HepG2 (cell line): Measurements from ENCODE around the gene TNFSF10. TPM values are rescaled to one million over a fixed set of nuclear protein-coding genes. Genes with fewer than 3 reads are reported as not detected.

Experiments
- FOXC1 ChIP-seq: sonication (generic); formaldehyde crosslinking; IDR thresholded peaks from 2 replicates; pipeline ENCODE4 v1.8.0; 2022; ENCODE audit warnings: mild to moderate bottlenecking, missing genetic modification reagents, borderline replicate concordance
- KAT8 ChIP-seq: IDR thresholded peaks from 2 replicates; pipeline ENCODE4 v1.6.1; 2016; ENCODE audit warnings: missing genetic modification reagents, missing compliant biosample characterization
- TBP ChIP-seq: sonication (generic); formaldehyde crosslinking; IDR thresholded peaks from 2 replicates; pipeline ENCODE4 v1.5.0; 2020; ENCODE audit warnings: missing genetic modification reagents
- ZNF564 ChIP-seq: sonication (generic); formaldehyde crosslinking; IDR thresholded peaks from 2 replicates; pipeline ENCODE4 v1.8.1; 2023; ENCODE audit warnings: mild to moderate bottlenecking, missing genetic modification reagents
- ZNF678 ChIP-seq: sonication (generic); formaldehyde crosslinking; IDR thresholded peaks from 2 replicates; pipeline ENCODE4 v1.4.0; 2020; ENCODE audit warnings: mild to moderate bottlenecking, missing genetic modification reagents
- ZNF775 ChIP-seq: sonication (generic); formaldehyde crosslinking; IDR thresholded peaks from 2 replicates; pipeline ENCODE4 v1.4.0; 2020; ENCODE audit warnings: missing genetic modification reagents, mild to moderate bottlenecking, moderate library complexity, borderline replicate concordance
- polyA plus RNA-seq, 8 experiments: library from polyadenylated mRNA; depleted of rRNA in 3 of 8; stranded (reverse) in 7 of 8; unstranded in 1 of 8; fragments of >200 nt; fragmentation: Illumina TruSeq in 4 of 8; extraction: Trizol in 4 of 8; gene quantifications; 2 replicates each; pipeline versions ENCODE4 v1.2.1 to v1.2.3, GENCODE V29; 2011 to 2016; ENCODE audit warnings: low read depth in 4 of 8, missing spikeins in 1 of 8, mixed read lengths in 1 of 8; ENCODE audit not compliant: insufficient read depth in 1 of 8
- total RNA-seq, 5 experiments: library from RNA; depleted of rRNA; stranded (reverse); fragments of >200 nt; fragmentation: Illumina TruSeq; extraction: Trizol; gene quantifications; 2 replicates each; pipeline ENCODE4 v1.2.3, GENCODE V29; 2016; ENCODE audit warnings: low read depth in 1 of 5
- TF ChIP-seq, protein P1 (sequence below): sonication (generic); formaldehyde crosslinking; IDR thresholded peaks from 2 replicates; pipeline ENCODE4 v1.4.0; 2020; ENCODE audit warnings: mild to moderate bottlenecking, missing genetic modification reagents
- TF ChIP-seq, protein P2 (sequence below): sonication (generic); formaldehyde crosslinking; IDR thresholded peaks from 2 replicates; pipeline ENCODE4 v1.5.0; 2020; ENCODE audit warnings: missing genetic modification reagents
- TF ChIP-seq, protein P3 (sequence below): sonication (generic); formaldehyde crosslinking; IDR thresholded peaks from 2 replicates; pipeline ENCODE4 v1.4.0; 2020; ENCODE audit warnings: missing genetic modification reagents, borderline replicate concordance

TNFSF10 gene
- total and polyA plus RNA-seq, 2 of the 13 experiments (the other 11 are each of a cell fraction or from before 2014, with no cell fraction given) = 8.4 to 9.9 TPM

DNA sequence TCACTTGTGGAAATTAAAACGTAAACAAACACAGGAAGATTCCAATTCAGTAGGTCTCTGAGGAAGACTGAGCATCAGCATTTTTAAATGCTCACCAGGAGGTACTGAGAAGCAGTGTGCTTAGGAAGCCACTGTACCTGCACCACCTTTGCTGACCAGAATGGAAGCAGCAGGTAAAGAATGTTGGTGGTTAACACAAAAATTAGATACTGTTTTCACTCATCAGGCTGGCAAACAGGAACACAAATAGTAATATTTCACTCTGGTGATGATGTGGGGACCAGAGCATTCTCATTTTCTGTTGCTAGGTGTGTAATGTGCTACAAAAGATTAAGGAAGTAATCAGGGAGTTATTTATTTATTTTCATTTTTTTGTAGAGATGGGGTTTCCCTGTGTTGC, 45.1 kb downstream of the TNFSF10 start (continued):
- TF ChIP-seq, protein P1, sequence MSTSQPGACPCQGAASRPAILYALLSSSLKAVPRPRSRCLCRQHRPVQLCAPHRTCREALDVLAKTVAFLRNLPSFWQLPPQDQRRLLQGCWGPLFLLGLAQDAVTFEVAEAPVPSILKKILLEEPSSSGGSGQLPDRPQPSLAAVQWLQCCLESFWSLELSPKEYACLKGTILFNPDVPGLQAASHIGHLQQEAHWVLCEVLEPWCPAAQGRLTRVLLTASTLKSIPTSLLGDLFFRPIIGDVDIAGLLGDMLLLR (CRISPR knock-in tag) = no peak
- TF ChIP-seq ZNF775 (CRISPR knock-in tag) = no peak
- TF ChIP-seq, protein P2, sequence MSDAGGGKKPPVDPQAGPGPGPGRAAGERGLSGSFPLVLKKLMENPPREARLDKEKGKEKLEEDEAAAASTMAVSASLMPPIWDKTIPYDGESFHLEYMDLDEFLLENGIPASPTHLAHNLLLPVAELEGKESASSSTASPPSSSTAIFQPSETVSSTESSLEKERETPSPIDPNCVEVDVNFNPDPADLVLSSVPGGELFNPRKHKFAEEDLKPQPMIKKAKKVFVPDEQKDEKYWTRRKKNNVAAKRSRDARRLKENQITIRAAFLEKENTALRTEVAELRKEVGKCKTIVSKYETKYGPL (CRISPR knock-in tag) = no peak
- TF ChIP-seq, protein P3, sequence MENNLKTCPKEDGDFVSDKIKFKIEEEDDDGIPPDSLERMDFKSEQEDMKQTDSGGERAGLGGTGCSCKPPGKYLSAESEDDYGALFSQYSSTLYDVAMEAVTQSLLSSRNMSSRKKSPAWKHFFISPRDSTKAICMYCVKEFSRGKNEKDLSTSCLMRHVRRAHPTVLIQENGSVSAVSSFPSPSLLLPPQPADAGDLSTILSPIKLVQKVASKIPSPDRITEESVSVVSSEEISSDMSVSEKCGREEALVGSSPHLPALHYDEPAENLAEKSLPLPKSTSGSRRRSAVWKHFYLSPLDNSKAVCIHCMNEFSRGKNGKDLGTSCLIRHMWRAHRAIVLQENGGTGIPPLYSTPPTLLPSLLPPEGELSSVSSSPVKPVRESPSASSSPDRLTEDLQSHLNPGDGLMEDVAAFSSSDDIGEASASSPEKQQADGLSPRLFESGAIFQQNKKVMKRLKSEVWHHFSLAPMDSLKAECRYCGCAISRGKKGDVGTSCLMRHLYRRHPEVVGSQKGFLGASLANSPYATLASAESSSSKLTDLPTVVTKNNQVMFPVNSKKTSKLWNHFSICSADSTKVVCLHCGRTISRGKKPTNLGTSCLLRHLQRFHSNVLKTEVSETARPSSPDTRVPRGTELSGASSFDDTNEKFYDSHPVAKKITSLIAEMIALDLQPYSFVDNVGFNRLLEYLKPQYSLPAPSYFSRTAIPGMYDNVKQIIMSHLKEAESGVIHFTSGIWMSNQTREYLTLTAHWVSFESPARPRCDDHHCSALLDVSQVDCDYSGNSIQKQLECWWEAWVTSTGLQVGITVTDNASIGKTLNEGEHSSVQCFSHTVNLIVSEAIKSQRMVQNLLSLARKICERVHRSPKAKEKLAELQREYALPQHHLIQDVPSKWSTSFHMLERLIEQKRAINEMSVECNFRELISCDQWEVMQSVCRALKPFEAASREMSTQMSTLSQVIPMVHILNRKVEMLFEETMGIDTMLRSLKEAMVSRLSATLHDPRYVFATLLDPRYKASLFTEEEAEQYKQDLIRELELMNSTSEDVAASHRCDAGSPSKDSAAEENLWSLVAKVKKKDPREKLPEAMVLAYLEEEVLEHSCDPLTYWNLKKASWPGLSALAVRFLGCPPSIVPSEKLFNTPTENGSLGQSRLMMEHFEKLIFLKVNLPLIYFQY = no peak
- TF ChIP-seq TBP = no peak
- TF ChIP-seq FOXC1 (CRISPR knock-in tag) = no peak
- TF ChIP-seq ZNF678 (CRISPR knock-in tag) = no peak
- TF ChIP-seq KAT8 (CRISPR knock-in tag) = no peak
- no peak for TF ChIP-seq ZNF564 (CRISPR knock-in tag)
